ENCODE results near the gene NCS1.

DNA sequence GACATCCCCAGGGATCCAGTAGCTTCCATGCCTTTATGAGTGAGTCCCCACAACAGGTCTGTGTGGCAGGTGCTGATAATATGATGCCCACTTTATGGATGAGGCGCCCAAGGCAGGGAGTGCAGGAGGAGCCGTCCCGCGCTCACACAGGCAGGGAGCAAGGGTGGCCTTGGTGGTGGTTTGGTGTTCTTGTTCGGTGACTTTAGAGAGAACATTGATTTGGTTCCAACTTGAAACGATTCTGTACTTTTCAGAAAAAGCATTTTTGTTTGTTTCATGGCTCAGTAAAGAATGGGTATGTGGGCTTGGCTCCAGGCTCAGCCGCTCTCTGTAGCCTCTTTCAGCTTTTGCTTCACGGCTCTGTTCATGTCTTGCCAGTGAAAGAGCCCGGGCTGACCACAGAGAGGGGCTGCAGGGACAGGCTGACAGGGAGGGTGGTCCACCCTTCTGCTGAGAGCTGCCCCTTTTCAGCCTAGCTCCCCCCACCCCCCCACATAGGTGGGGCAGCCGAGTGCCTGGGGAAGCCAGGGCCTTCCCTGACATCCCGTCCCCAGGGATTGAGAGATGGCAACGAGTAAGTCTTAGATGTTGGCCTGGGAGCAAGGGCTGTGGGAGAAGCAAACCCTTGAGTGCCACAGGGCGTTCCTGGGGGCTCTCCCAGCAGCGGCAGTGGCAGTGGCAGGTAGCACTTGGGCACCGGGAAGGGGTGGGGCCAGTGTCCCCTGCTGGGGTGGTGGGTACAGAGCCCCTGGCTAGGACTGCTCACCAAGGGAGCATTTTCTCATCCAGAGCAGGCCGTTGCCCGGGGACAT is 28.0 kb downstream of the NCS1 start:
- no peak for TF ChIP-seq EZH2 (IDR thresholded peaks at IDR 0.05)
- TF ChIP-seq, protein P1, sequence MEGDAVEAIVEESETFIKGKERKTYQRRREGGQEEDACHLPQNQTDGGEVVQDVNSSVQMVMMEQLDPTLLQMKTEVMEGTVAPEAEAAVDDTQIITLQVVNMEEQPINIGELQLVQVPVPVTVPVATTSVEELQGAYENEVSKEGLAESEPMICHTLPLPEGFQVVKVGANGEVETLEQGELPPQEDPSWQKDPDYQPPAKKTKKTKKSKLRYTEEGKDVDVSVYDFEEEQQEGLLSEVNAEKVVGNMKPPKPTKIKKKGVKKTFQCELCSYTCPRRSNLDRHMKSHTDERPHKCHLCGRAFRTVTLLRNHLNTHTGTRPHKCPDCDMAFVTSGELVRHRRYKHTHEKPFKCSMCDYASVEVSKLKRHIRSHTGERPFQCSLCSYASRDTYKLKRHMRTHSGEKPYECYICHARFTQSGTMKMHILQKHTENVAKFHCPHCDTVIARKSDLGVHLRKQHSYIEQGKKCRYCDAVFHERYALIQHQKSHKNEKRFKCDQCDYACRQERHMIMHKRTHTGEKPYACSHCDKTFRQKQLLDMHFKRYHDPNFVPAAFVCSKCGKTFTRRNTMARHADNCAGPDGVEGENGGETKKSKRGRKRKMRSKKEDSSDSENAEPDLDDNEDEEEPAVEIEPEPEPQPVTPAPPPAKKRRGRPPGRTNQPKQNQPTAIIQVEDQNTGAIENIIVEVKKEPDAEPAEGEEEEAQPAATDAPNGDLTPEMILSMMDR (IDR thresholded peaks at IDR 0.05 in 2 of 3, conservative IDR thresholded peaks at IDR 0.05 in 1 of 3; ENCODE audit: borderline replicate concordance in 1 of 3, insufficient read depth in 1 of 3, low read depth in 2 of 3, low read length in 2 of 3) = no peak
- TF ChIP-seq POLR2AphosphoS5 (IDR thresholded peaks at IDR 0.05; ENCODE audit: low read depth, low read length) = no peak
